HG03064 (cell line): ENCODE measurements around the gene TRDMT1.

Experiments
- ATAC-seq: cut with Tn5 transposase; IDR thresholded peaks from one replicate; pipeline ENCODE4 v1.9.1; 2021; ENCODE audit warnings: low read depth; ENCODE audit not compliant: unreplicated experiment

The TRDMT1 gene

DNA sequence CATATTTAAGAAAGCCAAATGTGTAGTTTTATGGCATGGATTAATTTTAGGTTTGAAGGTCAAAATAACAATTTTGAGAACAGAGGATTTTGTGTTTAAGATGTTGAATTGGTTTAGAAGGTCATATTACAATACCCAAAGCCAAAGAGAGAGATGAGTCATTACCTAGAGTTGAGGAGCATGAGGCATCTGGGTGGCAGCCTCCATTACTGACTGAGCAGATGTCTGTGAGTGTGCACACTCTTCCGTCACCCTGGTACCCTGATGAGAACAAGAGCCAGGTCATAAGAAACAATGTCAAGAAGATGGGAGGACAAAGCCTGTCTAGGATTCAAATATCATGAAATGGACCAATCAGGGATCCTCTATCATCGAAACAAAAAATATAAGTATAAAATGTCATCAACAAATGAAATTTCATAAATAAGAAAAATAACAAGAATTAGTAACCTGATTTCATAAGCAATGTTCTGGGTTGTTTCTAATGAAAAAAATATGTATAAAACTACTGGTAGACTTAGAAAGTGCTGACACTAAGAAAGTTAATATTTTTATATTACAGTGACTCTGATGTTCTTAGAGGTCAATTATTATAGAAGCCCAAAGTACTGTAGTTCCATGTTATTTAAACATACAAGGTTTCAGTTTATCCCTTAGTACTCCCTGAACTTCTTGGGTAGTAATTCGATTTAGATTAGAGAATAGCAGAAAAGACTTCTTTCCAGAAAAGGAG is 91.8 kb downstream of the TRDMT1 start:
- ATAC-seq: no peak

DNA sequence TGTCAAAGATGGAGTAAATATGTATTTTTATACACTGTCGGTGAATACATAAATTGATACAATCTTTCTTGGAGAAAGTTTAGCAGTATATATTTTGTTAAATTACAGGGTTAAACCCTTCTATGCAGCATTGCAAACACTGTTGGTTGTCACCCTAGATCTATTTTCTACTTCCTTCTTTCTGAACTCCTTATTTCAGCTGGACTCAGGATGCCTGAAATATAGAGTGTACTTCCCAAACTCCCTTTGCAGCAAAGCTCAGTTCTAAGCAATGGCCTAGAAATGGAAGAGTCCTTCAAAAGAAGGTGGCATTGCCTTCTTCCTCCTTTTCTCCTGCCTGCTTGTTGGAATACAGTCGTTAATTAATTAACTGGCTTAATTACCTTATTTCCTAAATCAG is 92.4 kb downstream of the TRDMT1 start:
- ATAC-seq: no peak

DNA sequence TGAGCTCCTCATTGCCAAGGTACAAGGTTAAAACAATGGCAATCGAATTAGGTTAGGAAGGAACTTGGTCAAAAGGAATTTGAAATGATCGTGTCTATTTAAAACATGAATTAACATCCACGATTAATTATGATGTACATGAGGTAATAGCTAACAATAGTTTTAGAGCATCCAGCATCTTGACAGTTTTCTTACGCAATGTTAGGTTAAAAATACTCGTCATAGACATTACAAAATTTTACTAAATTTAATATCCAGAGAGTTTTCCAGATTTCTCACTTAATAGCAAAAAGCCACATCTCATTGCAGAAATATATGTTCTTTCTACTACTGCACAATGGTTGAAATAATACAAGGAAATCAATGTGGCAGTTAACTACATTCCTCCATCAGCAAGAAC is 94.5 kb downstream of the TRDMT1 start:
- no peak for ATAC-seq

DNA sequence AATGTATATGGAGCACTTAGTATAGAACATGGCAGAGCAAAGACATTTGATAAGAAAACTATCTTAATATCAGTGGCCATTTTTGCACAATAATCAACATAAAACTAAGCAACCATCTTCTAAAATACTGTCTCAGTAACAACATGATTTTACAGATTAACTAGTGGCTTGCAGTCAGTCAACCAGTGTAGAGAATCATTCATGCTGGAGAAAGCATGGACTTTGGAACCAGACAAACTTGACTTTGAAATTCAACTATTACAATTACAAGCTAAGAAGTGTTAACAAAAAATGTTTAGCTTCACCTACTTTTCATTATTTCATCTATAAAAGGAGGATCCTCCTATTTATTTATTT is 99.6 kb downstream of the TRDMT1 start:
- no peak for ATAC-seq

DNA sequence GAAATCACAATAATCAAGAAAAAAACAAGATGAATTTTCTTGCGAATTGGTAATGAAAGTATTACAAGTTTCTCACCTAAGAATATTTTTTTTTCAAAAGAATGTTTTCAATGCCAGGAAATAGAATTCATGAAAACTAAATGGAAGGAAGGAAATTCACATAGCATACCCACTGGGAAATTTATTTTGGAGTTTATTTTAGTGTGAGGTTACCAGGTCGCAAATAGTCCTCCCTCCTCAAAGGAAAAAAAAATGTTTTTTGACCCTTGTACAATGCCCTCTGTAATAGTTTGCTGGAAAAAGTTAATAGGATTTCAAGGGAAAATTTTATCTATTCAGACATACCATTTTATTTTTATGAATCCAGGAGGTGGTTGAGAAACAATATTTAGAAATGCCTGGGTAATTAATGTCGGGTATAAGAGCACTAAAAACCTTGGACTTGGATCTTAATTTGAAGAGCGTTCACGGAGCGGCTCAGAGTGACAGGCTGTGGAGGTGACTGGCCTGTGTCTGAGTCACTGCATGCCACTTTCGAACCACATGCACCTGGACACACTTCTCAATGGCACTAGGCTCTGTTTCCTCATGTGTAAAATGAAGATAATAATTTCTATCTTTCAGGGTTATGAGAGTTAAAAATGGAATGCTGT is 100.1 kb downstream of the TRDMT1 start:
- ATAC-seq: no peak

DNA sequence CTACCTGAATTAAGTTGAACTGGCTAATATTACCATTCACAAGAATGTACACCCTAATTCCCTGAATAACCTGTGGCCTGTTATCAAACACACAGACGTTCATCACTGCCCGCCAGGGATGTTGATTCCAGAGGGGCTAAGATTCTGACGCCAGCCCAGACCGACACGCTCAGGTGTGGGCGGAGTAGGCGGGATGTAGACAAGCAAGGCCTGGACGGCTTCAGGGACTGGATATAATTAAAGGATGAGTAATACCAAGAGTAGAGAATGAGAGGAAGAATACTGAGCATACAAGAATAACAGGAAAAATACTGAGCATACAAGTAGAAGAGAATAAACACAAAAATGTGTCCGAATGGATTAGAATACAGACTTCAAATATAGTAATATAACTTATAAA is 100.9 kb downstream of the TRDMT1 start:
- ATAC-seq: no peak

DNA sequence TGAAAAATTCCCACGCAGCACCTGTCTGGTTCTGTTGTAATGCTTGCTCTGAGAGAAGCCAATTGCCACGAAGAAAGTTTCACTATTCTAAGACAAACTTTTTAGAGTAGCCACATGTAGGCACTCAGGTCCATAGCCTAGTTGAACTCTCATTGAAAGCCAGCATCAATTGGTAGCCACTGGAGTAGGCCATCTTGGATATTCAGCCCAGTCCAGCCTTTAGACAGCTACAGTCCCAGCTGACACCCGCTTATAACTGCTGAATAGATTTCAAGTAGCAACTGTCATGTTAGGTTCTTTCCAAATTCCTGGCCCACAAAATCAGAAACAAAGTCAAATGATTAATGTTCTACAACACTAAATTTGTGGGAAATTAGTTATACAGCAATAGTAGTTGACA is 103.5 kb downstream of the TRDMT1 start:
- ATAC-seq: no peak
